GM13977 (cell line): ENCODE measurements around the gene C12orf43.

Experiments used
- DNase-seq: peaks from one replicate; pipeline ENCODE4 v3.0.0; 2012; ENCODE audit warnings: low spot score
- CTCF ChIP-seq: IDR thresholded peaks from 2 replicates; pipeline ENCODE4 v1.5.1; 2012; ENCODE audit warnings: mild to moderate bottlenecking, control low read depth; ENCODE audit not compliant: insufficient read depth; ENCODE audit errors: extremely low read depth, missing control alignments
- in situ Hi-C: fragments of 300-500 bp; cut with MboI; formaldehyde crosslinking; loops from one replicate; pipeline ENCODE4 v1.12.0; 2022; ENCODE audit warnings: low sequenced_read_pairs, low pct_unique_long_range_greater_than_20kb, mixed read lengths, inconsistent platforms; ENCODE audit not compliant: unreplicated experiment

Gene C12orf43

GRCh38 chr12:120984351-120984898 lies 31.9 kb downstream of the C12orf43 start:
- DNase-seq, result no peak
- no peak for TF ChIP-seq CTCF
- in situ Hi-C loops, result no loop called here

GRCh38 chr12:120983759-120984158 lies 32.5 kb downstream of the C12orf43 start:
- in situ Hi-C loops, result no loop called here
- DNase-seq, result no peak
- no peak for TF ChIP-seq CTCF

GRCh38 chr12:120982659-120983058 lies 33.6 kb downstream of the C12orf43 start:
- in situ Hi-C loops, result no loop called here
- no peak for TF ChIP-seq CTCF
- no peak for DNase-seq

GRCh38 chr12:120981407-120981941 lies 34.8 kb downstream of the C12orf43 start:
- in situ Hi-C loops, result no loop called here
- no peak for DNase-seq
- no peak for TF ChIP-seq CTCF

GRCh38 chr12:120980800-120981368 lies 35.4 kb downstream of the C12orf43 start:
- DNase-seq, result no peak
- in situ Hi-C loops, result no loop called here
- TF ChIP-seq CTCF, result no peak

GRCh38 chr12:120979862-120980696 lies 36.2 kb downstream of the C12orf43 start:
- in situ Hi-C loops, result no loop called here
- DNase-seq, result no peak
- TF ChIP-seq CTCF, result no peak
